Measurements from ENCODE around the gene NT5DC1.

NT5DC1 gene

GRCh38 chr6:116229287-116229913 lies 128.7 kb downstream of the NT5DC1 start:
- H3K4me1 ChIP-seq (ENCODE audit: low read length), result no peaks in the 10 kb centered on the region
- H3K27ac ChIP-seq (ENCODE audit: low read length), result no peak overlapping the region
- H3K79me2 ChIP-seq (ENCODE audit: low read length), result no peaks in the 10 kb centered on the region
- no peak overlapping the region for H3K4me2 ChIP-seq (ENCODE audit: low read depth, low read length)
- H3K9me2 ChIP-seq (replicated peaks; ENCODE audit: insufficient read depth, low read length), result no peaks in the 10 kb centered on the region
- no peaks in the 10 kb centered on the region for H3K9me3 ChIP-seq (replicated peaks; ENCODE audit: insufficient read depth, low read length)
- DNase-seq, result no peak
- no peaks in the 10 kb centered on the region for H3F3A ChIP-seq (ENCODE audit: insufficient read depth, low read length)
- H3K36me3 ChIP-seq (replicated peaks; ENCODE audit: insufficient read depth, low read length), result no peaks in the 10 kb centered on the region
- no peak overlapping the region for H3K9ac ChIP-seq (ENCODE audit: low read length)
- no peaks in the 10 kb centered on the region for H3K27me3 ChIP-seq (replicated peaks; ENCODE audit: insufficient read depth, low read length)
- TF ChIP-seq, protein P1, sequence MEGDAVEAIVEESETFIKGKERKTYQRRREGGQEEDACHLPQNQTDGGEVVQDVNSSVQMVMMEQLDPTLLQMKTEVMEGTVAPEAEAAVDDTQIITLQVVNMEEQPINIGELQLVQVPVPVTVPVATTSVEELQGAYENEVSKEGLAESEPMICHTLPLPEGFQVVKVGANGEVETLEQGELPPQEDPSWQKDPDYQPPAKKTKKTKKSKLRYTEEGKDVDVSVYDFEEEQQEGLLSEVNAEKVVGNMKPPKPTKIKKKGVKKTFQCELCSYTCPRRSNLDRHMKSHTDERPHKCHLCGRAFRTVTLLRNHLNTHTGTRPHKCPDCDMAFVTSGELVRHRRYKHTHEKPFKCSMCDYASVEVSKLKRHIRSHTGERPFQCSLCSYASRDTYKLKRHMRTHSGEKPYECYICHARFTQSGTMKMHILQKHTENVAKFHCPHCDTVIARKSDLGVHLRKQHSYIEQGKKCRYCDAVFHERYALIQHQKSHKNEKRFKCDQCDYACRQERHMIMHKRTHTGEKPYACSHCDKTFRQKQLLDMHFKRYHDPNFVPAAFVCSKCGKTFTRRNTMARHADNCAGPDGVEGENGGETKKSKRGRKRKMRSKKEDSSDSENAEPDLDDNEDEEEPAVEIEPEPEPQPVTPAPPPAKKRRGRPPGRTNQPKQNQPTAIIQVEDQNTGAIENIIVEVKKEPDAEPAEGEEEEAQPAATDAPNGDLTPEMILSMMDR (IDR thresholded peaks at IDR 0.05; ENCODE audit: low read length), result no peak
- no peak for TF ChIP-seq EZH2 (optimal IDR thresholded peaks at IDR 0.05; ENCODE audit: low read depth, low read length)
- no peak for TF ChIP-seq EZH2phosphoT487 (IDR thresholded peaks at IDR 0.05; ENCODE audit: low read length)
- no peak overlapping the region for H3K4me3 ChIP-seq (ENCODE audit: low read length)
- H2AFZ ChIP-seq (ENCODE audit: low read length), result no peak overlapping the region
- H4K20me1 ChIP-seq (ENCODE audit: insufficient read depth, low read length), result no peaks in the 10 kb centered on the region

DNA sequence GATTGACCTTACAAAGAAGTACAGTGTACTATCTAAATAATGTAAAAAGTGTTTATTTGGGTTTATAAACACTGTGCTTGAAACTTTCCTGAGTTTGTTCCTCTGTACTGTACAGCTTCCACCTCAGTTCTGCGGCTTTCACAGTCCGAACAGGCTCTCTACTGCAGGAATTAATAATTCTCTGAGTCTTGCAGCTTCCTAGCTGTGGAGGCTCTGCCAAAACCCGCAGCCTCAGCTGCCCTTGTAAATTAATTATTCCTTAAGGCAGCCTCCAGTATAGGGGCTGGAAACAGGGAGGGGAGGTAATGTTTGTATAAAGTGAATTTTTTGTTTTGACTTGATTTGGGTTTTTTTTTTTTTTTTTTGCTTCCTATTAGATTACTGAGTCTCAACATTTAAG lies 134.0 kb downstream of the NT5DC1 start:
- no peaks in the 10 kb centered on the region for H3F3A ChIP-seq (ENCODE audit: insufficient read depth, low read length)
- H3K27ac ChIP-seq (ENCODE audit: low read length), result no peak overlapping the region
- H2AFZ ChIP-seq (ENCODE audit: low read length), result no peak overlapping the region
- H4K20me1 ChIP-seq (ENCODE audit: insufficient read depth, low read length), result no peaks in the 10 kb centered on the region
- TF ChIP-seq EZH2phosphoT487 (IDR thresholded peaks at IDR 0.05; ENCODE audit: low read length) (no peak), EZH2 (optimal IDR thresholded peaks at IDR 0.05; ENCODE audit: low read depth, low read length) (no peak)
- TF ChIP-seq, protein P1 (IDR thresholded peaks at IDR 0.05; ENCODE audit: low read length), result no peak
- H3K79me2 ChIP-seq (ENCODE audit: low read length), result no peaks in the 10 kb centered on the region
- DNase-seq, result no peak
- H3K4me2 ChIP-seq (ENCODE audit: low read depth, low read length), result no peak overlapping the region
- H3K9me2 ChIP-seq (replicated peaks; ENCODE audit: insufficient read depth, low read length), result no peaks in the 10 kb centered on the region
- no peaks in the 10 kb centered on the region for H3K4me1 ChIP-seq (ENCODE audit: low read length)
- no peak overlapping the region for H3K4me3 ChIP-seq (ENCODE audit: low read length)
- H3K36me3 ChIP-seq (replicated peaks; ENCODE audit: insufficient read depth, low read length), result no peaks in the 10 kb centered on the region
- no peaks in the 10 kb centered on the region for H3K27me3 ChIP-seq (replicated peaks; ENCODE audit: insufficient read depth, low read length)
- H3K9ac ChIP-seq (ENCODE audit: low read length), result no peak overlapping the region
- no peaks in the 10 kb centered on the region for H3K9me3 ChIP-seq (replicated peaks; ENCODE audit: insufficient read depth, low read length)

- H3F3A ChIP-seq (ENCODE audit: insufficient read depth, low read length), result no peaks in the 10 kb centered on the region
- DNase-seq, result no peak
- no peaks in the 10 kb centered on the region for H3K9me3 ChIP-seq (replicated peaks; ENCODE audit: insufficient read depth, low read length)
- H3K9me2 ChIP-seq (replicated peaks; ENCODE audit: insufficient read depth, low read length), result no peaks in the 10 kb centered on the region
- H4K20me1 ChIP-seq (ENCODE audit: insufficient read depth, low read length), result no peaks in the 10 kb centered on the region
- no peak overlapping the region for H3K4me2 ChIP-seq (ENCODE audit: low read depth, low read length)
- no peak overlapping the region for H3K9ac ChIP-seq (ENCODE audit: low read length)
- no peak overlapping the region for H3K27ac ChIP-seq (ENCODE audit: low read length)
- H3K36me3 ChIP-seq (replicated peaks; ENCODE audit: insufficient read depth, low read length), result no peaks in the 10 kb centered on the region
- H3K4me3 ChIP-seq (ENCODE audit: low read length), result no peak overlapping the region
- H3K27me3 ChIP-seq (replicated peaks; ENCODE audit: insufficient read depth, low read length), result no peaks in the 10 kb centered on the region
- no peaks in the 10 kb centered on the region for H3K79me2 ChIP-seq (ENCODE audit: low read length)
- no peak for TF ChIP-seq EZH2 (optimal IDR thresholded peaks at IDR 0.05; ENCODE audit: low read depth, low read length)
- no peak for TF ChIP-seq EZH2phosphoT487 (IDR thresholded peaks at IDR 0.05; ENCODE audit: low read length)
- TF ChIP-seq, protein P1 (IDR thresholded peaks at IDR 0.05; ENCODE audit: low read length), result no peak
- no peaks in the 10 kb centered on the region for H3K4me1 ChIP-seq (ENCODE audit: low read length)
- H2AFZ ChIP-seq (ENCODE audit: low read length), result no peak overlapping the region
Measured at GRCh38 chr6:116238083-116238482, 137.4 kb downstream of the NT5DC1 start.
